ENCODE measurements around the gene USP2.

The USP2 gene, protein sequence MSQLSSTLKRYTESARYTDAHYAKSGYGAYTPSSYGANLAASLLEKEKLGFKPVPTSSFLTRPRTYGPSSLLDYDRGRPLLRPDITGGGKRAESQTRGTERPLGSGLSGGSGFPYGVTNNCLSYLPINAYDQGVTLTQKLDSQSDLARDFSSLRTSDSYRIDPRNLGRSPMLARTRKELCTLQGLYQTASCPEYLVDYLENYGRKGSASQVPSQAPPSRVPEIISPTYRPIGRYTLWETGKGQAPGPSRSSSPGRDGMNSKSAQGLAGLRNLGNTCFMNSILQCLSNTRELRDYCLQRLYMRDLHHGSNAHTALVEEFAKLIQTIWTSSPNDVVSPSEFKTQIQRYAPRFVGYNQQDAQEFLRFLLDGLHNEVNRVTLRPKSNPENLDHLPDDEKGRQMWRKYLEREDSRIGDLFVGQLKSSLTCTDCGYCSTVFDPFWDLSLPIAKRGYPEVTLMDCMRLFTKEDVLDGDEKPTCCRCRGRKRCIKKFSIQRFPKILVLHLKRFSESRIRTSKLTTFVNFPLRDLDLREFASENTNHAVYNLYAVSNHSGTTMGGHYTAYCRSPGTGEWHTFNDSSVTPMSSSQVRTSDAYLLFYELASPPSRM

DNA sequence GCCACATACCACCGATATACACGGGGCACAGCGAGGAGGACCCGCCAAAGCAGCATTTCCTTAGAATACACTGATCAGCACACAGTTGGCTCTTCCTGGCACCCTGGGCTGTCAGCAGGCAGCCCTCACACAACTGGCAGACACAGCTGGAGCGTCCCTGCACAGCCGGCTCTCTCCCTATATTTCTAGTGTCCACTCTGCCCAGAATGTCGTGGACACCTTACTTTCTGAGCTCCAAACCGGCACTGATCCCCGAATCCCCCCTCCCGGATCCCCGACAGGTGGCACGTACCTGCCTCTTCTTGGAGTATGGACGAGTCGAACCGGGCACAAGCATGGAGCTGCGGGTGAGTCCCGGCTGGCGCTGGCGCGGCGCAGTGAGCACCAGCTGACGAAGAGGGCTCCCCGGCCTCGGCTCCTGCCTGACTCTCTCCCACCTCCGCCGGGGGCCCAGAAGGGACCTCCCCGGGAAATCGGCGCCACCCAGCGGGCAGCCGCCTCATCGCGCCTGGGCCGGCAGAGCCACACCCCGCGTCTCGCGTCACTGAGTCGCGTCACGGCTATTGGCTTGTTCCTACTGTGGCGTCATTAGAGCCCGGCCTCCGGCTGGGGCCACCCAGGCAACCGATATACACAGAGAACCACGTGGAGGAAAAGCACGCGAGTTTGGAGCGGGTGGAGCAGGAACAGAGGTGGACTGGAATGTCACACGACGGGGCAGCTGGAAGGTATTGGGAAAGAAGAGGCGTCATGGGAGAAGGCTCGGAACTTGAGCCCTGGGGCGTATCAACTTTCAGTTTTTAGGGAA is at the start of gene USP2:
TSS of gene USP2 (minus strand) at position 510 of the 808 bp plus-strand sequence. CDS start 8,210 bp downstream, outside the sequence.
- DNase-seq (ENCODE audit: low read depth) = peak; percentile 96

DNA sequence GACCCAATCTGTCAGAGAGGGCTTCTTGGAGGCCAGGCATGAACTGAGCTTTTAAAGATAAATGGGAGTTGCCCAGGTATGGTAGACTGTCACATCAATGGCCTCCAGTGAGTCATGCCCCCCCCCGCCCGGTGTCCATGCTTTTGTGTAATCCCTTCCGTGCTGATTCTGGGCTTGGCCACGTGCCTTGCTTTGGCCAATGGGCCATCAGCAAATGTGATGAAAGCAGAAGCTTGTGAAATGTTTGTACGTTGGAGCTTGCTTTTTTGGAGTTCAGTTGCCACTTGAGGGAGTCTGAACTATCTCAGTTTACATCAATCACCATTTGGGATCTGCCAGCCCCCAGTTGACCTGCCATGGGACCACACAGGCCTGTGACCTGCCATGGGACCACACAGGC is 45.8 kb upstream of the USP2 start:
- no peak for DNase-seq (ENCODE audit: low read depth)

DNA sequence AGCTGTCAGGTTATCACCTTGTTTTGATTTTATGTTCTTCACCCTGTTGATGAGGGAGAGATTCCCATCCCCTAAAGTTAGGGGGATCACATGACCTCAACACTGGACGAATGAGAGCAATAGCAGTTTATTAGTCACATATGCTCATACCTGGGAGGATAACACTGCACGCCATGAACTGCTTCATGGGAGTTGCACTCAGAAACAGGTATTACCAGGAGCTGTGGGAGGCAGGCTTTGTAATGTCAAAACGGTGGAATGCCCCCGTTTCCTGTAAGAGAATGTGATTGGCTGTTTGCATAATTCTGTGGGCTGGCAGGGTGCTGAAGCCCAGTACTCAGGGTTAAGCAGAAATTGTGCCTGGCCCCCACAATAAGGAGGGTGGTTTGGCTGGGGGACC is 44.7 kb upstream of the USP2 start:
- no peak for DNase-seq (ENCODE audit: low read depth)

DNA sequence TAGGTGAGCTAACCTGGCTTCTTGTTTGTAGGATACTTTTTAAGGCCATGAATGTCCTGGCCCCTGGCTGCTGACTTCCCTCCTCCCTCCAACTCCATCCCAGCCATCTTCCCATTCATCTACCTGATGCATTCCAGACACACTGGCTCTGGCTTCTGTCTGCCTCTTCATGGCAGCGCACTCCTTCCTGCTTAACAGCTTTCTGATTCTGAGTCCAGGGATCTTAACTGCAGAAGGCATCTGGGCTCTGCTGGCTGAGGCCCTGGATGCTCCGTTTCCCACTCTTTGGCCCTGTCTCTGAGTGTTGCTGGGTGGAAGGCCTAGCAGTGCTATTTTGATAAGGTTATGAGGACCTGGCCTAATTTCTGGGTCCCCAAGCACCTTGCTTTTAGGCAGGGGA is 43.3 kb upstream of the USP2 start:
- no peak for DNase-seq (ENCODE audit: low read depth)

DNA sequence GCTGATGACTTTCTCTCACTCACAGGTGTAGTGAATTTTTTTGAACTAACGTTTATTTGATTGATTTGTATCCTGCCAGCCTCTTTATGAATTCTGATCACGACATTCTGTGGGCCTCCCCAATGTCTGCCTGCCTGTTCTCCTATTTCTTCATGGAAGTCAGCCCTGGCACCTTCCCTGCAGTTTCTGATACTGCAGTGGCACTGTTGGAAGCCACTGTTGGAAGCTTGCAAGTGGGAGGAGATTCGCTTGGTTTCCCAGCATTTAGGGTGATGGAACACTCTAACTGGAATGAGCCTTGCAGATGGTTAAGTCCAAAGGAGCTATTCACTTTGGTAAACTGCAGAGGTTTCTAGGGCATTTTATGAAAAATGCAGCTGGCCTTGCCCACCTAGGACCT is 42.8 kb upstream of the USP2 start:
- DNase-seq (ENCODE audit: low read depth) = no peak

DNA sequence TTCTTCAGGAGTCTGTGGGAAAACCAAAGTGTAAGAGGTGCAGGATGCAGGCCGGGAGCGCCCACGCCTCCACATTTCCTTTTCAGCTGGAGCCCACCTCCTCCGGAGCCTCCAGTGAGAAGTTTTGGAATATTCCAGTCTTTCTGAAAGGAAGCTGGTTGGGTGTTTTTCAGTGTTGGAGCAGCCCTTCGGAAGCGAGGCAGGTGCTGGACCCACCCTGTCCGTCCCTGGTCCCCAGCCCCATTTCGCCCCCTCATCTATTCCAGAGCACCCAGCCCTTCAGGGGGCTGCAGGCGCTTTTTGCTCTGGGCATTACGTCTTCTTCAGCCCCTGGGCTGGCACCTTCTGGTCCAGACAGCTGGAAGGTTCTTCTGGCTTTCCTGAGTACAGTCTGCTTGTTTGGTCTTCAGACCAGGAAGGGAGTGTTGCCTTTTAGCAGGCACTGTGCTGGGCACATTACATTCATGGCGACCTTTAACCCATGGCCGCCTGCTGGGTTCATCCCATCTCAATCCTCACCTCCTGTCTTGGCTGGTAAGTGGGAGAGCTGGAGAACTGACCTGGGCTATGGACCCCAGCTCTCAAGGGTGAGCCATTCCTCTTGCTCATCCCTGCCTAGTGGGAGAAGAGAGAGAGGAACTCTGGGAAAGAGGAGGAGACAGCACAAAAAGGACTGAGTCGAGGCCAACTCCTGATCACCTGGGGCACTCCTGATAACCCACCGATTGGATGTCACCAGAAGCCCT is 42.2 kb upstream of the USP2 start:
- no peak for DNase-seq (ENCODE audit: low read depth)

DNA sequence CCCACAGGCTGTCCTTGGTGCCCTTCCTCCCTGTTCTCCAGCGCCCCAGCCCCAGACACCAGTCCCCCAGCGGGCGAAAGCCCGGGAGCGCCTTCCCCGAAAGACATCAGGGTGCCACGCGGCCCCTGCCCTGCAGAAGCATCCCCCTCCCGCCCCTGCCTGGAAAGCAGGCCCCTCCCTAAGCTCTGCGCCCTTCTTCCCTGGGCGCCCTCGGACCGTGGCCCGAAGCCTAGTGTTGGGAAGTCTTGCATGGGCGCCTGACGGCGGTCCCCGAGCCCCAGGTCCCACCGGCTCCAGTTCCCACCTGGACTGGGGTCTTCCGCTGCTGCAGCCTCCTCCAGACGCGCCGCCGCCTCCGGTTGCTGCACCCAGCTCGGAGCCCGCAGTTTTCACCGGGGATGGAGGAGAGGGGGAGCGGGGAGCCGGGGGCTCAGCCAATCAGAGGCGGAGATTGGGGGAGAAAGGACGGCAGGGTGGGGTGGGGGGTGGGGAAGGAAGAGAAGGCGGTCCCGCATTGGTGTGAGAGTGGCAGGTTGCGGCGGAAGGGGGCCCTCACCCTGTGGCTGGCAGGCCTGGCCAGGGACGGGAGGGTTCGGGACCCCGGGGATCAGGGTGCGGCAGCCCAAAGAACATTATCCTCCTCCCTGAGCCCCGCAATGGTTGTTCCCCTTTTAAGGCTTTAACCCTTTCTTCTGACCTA is 41.5 kb upstream of the USP2 start, which contains the start of gene THY1:
TSS of gene THY1 (minus strand) at position 364 of the 700 bp plus-strand sequence. CDS start 2,267 bp downstream, outside the sequence.
- DNase-seq (ENCODE audit: low read depth) = no peak

DNA sequence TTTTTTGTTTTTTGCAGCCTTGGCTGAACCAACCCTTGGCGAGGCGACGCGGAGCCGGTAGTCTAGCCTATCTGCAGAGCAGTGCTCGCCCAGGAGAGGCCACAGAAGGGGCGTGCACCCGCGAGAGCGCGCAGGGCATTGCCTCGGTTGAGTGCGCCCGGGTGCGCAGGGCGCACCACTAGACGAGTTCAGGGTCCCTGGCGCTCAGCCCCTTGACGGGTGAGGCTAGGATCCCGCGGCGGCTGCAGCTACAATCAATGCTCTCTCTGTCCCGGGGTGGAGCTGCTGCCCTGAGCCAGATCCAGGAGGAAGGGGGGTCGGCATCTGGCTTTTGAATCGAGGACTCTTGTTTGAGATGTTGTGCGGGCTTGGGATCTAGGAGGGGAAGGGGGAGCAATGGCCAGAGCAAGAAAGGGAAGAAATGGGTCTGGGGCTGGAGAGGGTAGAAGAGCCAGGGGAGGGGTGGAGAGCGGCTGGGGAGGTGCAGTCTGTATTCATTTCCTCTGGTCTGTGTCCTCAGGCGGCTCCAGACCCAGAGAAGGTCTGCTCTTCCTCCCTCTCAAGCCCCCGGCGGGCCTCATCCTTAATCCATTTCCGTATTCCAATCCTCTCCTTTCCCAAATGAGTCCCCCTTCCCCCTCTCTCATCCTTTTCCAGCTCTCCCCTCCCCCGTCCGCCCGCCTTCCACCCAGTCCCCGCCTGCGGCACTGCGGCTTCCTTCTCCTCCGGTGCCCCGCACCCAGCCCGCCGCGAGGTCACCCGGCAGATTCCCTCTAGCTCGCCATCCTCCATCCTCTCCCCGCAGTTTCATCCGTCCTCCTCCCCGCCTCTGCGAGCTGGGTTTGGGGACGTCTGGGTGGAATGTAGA is 40.7 kb upstream of the USP2 start:
- DNase-seq (ENCODE audit: low read depth) = no peak

DNA sequence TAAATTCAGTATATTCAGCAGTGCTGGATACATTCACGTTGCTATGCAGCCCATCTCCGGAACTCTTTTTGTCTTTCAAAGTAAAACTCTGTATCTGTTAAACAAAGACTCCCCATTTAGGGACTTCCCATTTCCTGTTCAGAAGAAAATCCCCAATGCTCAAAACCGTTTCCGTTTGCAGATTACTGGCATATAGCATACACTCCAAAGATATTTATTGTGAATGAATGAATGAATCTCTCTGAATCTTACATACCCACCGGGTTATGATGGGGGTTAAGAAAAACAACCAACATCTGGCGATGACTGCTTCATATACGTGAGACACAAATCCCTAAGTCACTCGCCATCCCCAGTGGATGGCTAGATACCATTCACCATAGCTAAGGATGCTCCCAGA is 39.9 kb upstream of the USP2 start:
- DNase-seq (ENCODE audit: low read depth) = no peak

DNA sequence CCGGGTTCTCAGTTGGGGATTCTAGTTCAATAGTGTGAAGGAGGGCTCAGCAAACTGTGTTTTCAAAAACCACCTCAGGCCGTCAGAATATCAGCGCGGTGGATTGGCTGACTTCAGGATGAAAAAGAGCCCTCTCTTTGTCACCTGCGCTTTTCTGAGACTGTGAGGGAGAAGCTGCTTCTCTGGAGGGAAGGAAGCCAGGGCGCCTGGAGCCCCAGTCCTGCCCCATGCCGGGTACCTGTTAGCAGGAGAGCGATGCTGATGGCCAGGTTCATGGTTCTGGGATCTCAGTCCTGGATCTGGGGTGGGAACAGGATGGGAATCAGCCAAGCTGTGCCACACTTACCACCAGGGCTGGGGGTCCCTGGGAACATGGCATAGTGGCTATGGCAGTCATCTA is 39.1 kb upstream of the USP2 start:
- DNase-seq (ENCODE audit: low read depth) = no peak

DNA sequence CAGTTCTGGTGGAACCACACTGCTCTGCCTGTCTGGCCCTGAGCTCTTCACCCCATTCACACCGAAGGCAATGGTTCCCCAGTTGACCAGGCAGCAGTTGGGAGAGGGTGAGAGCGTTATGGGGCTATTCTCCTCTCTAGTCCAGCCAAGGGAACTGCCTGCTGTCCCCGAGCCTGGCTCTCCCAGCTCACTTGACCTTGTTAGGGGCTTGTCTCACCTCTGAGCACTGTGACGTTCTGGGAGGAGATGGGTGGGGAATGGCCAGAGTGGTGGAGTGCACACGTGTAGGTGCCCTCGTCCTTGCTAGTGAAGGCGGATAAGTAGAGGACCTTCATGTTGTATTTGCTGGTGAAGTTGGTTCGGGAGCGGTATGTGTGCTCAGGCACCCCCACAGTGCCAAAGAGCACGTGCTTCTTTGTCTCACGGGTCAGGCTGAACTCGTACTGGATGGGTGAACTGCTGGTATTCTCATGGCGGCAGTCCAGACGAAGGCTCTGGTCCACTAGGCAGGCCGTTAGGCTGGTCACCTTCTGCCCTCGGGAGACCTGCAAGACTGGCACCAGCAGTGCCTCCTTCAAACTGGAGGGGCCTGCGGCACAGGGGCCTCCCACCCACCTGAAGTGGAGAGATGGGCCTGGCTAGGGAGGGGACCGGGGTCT is 38.5 kb upstream of the USP2 start:
- DNase-seq (ENCODE audit: low read depth) = no peak

DNA sequence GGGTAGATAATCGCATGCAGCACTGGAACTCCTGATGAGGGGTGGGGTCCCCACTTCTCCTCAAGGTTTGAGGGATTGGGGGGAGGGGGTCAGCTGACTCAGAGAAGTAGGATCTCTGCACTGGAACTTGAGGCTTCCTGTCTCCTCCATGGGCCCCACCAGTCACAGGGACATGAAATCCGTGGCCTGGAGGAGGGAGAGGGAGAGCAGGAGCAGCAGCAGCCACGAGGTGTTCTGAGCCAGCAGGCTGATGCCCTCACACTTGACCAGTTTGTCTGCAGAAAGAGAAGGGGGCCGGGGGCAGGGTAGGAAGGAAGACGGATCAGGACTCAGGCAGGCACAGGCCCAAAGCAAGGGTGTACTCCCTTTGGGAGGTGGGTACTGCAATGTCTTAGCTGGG is 37.8 kb upstream of the USP2 start:
- no peak for DNase-seq (ENCODE audit: low read depth)

DNA sequence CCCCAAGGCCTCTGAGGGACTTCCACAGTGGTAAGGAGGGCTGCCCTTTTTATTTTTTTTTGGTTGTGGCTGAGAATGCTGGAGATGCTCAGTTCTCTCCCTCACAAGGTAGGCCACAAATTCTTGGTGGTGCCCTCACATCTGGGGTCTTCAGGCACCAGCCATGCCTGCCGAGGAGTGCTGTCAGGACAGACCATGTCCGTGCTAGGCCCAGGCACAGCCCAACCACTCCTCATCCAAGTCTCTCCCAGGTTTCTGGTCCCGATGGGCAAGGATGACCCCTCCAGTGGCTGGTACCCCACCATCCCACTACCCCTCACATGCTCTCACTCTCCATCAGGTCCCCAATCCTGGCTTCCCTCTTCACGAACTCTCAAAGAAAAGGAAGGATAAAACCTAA is 37.3 kb upstream of the USP2 start:
- DNase-seq (ENCODE audit: low read depth) = no peak

DNA sequence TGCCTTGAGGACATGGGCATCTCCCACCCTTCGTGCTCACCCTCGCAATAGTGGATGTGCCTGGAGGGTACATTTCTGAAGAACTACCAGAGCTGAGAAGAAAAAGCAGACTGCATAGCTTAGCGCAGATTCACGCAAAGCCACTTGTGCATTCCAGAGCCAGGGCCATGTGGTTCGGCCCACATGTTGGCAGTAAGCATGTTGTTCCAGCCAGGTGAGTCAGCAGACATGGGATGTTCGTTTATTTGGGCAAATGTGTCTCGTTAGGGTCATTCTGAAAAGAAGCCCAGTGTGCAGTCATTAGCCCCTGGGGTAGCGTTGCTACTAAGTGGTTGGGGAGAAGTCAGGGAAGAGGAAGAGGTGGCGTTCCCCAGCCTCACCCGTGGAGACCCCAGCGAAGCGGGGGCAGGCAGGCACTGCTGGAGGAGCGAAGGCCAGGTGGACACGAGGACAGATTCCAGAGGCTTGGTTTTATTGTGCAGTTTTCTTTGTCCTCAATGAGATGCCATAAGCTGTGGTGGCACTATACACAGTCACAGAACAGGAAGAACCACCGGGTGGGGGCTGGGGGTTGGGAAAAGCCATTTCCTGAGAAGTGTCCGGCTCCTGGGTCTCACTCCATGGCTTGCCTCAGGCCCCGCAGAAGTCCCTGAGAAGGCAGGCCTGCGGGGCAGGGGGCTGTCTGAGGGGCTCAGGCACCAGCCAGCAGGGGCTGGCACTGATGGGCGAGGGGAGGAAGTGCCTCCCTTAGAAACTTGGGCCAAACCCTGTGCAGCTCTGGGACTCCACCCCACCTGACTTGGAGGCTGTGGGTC is 36.4 kb upstream of the USP2 start:
- DNase-seq (ENCODE audit: low read depth) = no peak

DNA sequence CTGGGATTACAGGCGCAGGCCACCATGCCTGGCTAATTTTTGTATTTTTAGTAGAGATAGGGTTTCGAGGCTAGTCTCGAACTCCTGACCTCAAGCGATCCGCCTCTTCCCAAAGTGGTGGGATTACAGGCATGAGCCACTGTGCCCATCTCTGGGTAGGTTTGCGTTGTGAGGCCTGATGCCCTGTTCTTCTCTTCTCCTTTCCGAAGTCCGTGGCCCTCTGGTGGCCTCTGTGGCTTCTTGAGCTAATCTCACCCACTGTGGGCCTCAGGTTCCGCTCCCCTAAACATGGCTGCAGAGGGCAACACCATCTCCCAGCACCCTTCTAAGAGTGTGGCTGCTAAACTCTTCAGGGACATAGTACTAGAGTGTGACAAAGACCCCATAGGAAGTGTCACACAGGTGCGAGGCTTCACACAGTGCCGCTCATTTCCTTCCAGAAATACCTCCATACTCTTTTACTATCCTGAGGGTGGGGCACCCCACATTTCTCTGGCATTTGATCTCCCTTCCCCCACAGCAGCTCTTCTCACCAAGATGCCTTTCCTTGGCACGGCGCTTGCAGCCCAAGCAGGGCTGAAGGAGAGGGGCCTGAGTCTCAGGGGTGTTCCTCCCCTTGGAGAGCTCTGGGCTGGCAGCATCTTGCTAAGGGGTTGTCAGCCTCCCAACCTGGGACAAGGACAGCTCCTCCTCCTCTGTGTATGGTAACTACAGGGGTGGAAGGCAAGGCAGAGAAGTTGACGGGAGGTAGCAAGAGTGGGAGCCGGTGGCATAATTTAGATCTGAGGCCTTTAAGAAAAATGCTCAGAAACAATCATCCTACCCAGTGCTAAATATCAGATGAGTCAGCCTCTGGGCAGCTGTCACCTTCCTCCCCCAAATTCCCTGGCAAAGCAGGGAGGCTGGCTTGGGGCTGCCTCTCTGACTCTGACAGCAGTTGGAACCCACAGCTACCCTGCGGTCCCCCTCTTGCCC is 35.4 kb upstream of the USP2 start:
- no peak for DNase-seq (ENCODE audit: low read depth)

DNA sequence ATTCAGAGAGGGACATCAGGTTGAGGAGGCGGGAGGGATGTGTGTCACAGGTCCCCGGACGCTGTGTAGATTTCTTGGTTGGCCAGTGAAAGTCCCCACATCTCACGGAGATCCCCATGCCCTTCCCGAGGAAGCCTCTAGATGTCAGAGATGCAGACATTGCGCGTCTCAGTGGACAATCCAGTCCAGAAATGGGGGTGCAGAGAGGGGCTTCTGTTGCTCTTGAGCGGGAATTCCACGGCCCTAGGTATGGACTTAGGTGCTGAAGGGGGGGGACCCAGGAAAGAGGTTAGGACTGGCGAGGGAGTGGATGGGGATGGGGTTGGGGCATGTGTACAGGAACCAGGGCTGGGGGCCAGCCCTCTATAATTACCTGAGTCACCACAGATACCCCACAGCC is 34.5 kb upstream of the USP2 start:
- no peak for DNase-seq (ENCODE audit: low read depth)

DNA sequence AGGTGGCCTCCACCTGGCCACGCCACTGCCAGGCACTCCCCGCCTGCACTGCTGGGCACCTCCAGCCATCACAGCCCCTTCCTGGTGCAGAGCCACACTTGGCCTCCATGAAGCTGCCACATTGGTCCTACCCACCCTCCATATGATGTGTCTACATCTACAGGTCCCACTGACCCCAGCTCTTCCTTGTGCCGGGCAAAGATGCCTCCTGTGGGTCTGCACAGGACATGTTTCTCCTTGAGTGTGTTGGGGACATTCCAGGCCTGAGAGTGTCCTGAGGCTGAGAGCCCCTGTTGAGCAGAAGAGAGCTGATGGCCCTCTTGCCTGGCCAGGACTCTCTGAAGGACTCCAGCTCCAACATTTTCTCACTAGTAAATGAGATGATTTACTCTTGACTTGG is 34.0 kb upstream of the USP2 start:
- no peak for DNase-seq (ENCODE audit: low read depth)

DNA sequence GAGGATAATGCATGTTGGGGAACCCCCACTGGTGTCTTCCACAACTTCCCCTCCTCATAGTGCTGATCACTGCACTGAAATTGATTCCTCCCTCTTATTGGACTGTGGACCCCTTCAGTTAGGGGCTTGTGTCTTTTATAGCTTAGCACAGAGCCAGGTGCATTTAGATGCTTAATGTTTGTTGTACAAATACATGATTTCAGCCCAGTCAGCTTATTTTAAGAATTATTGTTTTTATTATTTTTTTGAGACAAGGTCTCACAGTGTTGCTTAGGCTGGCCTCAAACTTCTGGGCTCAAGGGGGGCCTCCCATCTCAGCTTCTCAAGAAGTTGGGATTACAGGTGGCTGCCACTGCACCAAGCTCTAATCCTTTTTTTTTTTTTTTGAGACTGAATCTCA is 33.2 kb upstream of the USP2 start:
- DNase-seq (ENCODE audit: low read depth) = no peak

Measured in activated T-helper 1 cell treated with Interleukin-2 at 50 U/mL for 16 hours (primary cell).